Kasumi-1 (cell line): Measurements from ENCODE around the gene GINS1.

Experiments
- DNase-seq, 2 experiments: peaks; one replicate each; lab custom pipeline; 2025; lab: John Stamatoyannopoulos, UW

The GINS1 gene

DNA sequence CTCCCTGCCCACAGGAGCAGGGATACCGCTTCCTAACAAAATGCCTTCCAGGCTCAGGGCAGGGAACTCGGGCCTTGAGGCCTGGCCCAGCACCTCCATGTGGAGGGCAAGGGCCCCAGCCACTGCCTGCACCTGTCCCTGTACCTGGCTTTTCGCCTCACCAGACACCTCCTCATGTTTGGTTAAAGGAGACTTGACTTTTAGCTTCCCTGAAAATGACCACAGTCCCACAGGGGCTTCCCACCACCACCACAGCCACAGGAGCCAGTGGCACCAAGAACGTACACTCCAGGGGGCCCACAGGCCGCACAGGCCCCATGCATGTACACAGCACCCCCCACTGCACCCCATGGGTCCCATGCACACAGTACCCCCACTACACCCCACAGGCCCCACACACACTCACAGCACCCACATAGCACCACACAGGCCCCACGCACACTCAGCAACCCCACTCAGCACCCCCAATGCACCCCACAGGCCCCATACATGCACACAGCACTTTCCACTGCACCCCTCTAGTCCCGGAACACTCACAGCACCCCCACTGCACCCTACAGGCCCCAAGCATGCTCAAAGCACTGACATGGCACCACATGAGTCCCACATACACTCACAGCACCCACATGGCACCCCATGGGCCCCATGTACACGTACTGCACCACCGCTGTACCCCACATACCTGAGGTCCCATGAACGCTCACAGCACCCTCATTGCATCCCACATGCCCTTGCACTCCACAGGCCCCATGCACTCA lies 86.5 kb downstream of the GINS1 start:
- no peak for DNase-seq

DNA sequence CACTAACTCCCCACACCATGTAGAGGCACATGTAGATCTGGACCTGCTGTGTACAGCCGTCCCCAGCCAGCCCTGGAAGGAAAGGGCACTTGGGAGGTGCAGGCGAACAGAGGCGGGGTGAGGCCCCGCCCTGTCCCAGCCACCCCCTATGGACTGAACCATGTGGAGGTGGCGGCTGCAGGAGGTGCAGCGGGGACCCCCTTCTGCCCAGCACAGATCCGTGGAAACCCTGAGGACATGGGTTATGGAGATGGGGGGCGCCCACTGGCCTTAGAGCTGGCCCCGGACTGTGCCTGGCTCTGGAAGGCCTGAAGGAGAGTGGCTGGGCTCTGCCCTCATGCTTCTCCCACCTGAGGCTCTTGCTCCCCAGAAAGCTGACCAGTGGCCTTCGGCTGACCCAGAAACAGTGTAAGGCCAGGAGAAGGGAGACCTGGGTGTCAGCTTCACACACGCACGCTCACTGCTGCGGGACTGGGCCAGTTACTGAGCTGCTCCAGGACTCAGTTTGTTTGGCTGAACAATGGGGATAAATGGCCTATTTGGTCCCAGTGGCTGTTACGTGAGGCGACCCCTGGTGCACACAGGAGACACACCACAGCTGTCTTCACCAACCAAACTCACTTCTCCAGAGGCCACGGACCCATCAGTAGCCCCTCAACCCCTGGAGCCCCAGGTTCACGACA lies 87.2 kb downstream of the GINS1 start:
- no peak for DNase-seq

DNA sequence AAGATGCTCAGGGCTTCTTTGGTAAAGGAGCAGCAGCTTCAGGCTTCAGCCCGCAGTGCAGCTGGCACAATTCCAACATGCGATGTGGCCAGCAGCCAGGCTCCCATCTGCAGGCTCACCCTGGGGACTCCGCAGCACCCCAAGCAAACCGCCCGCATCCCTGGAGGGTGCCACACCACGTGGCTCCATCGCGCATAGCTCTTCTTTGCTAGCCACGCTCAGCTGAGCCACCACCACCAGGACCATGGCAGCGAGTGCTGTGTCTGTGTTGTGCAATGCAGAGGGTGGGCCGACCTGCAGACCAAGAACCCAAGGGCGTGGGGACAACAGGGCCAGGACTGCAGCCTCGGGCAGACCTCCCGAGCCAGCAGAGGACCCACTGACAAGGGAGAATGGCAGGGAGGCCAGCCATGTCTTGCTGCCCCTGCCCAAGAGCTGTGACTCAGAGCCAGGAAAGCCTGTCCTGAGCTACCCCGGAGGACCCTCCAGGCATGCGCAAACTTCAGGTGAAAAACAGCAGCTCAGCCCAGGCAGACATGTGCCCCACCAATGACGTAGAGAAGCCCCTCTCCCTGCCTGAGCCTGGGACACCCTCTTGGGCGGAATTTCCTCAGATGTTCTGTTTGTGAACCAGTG lies 87.8 kb downstream of the GINS1 start:
- no peak for DNase-seq

DNA sequence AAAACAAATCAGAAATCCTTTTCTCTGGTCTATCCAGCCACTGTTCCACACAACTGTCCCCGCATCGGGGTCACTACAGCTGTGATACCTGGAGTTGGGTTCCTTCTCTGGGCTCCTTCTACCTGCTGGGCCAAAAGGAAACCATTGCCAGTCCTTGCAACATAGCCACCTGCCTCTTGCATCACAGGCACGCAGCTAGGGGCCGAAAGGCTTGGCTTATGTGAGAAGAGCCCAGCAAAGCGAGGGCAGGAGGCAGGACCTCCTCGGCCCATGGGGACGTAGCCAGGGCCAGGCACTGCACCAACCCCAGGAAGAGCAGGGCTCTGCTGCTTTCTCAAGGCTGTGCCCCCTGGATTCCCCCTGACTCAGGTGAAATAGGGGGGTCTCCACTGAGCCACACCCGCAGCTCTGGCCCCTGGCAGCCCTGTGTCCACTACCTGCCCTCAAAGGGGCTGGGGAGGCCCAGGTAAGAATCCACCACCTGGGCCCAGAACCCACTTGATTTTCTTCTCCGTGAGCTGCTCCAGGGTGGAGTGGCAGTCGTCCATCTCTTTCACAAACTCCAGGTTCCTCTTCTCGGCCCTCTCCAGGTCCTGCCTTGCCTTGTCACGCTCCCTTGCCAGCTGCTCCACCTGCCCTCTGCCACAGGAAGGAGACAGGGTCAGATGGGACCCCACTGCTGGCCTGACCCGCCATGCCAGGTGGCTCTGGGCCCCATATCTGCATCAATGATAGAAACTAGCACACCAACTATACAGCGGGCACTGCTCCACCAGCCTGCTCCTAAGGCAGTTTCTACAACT lies 88.9 kb downstream of the GINS1 start:
- no peak for DNase-seq

DNA sequence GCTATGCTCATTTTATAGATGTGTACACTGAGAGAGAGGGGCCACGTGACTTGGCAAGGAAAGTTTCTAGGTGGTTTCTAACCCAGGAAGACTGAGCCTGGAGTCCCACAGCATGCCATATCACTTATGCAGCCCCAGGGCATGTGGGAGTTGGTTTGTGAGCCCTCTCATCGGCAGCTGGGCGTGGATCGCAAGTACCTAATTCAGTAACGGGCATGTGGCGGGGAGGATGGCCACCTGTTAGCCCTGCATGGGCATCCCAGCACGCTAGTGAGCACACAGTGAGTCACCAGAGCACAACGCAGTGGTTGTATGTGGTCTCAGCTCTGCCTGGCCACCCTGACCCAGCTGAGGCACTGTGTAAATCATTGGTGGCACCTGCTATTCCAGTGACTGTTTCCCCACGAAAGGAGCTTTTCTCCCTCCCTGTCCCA lies 89.5 kb downstream of the GINS1 start:
- no peak for DNase-seq

DNA sequence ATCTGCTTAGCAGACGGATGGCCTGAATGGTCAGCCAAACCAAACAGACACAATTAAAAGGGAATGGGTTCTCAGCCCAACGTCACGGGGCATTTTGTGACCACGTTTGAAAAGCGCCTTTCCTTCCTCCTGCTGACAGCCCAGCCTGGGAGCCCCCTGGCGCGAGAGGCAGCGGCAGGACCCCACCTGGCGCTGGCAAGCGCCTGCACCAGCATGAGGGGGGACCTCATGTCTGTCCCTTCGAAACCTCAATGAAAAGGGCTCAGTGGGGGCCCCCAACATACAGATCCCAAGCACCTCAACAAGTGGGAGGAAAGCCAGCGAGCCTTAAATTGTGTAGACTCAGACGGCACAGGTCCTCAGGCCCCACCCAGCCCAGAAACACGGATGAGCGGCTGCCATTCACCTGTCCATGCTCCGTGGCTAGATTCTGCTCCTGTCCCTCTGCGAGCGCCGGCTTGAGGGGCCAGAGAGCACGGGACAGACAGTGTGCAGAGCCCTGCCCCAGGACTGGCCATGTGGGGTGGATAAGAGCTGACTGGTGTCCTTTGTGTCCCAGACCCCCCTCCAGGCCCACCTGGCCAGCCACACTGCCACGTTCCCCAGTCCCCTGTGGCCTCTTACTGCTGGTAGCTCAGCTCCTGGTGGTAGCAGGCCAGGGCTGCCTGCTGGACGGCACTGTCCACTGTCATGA lies 90.3 kb downstream of the GINS1 start:
- DNase-seq, result no peak
